Trophoblast cell (in vitro differentiated cells and primary cell): ENCODE results near the gene METTL9.
A peak's percentile ranks its signal among the peaks of the same experiment; 100 is the strongest.
"Not testable (repeated sequence)": the region's sequence is repeated elsewhere in the genome, so short reads cannot be mapped to it uniquely, and the experiment has no call there.

Experiments used
- DNase-seq, 2 donors: peaks; one replicate each; pipeline ENCODE4 v3.0.0-alpha.2; 2016
- H2AFZ ChIP-seq: 2 replicates; pipeline ENCODE4 v1.6.1; 2013; ENCODE audit warnings: low read length, moderate library complexity, mild to moderate bottlenecking; ENCODE audit not compliant: insufficient read depth, poor library complexity
- H2AK5ac ChIP-seq: 2 replicates; pipeline ENCODE4 v1.6.1; 2013; ENCODE audit warnings: mild to moderate bottlenecking, low read length
- H2BK120ac ChIP-seq: 2 replicates; pipeline ENCODE4 v1.6.1; 2013; ENCODE audit warnings: low read length, mild to moderate bottlenecking, moderate library complexity; ENCODE audit not compliant: insufficient read depth, poor library complexity
- H2BK12ac ChIP-seq: 2 replicates; pipeline ENCODE4 v1.6.1; 2013; ENCODE audit warnings: mild to moderate bottlenecking, low read length, moderate library complexity
- H2BK5ac ChIP-seq: 2 replicates; pipeline ENCODE4 v1.6.1; 2013; ENCODE audit warnings: low read length, low read depth, moderate library complexity, mild to moderate bottlenecking; ENCODE audit not compliant: poor library complexity
- H3K14ac ChIP-seq: 2 replicates; pipeline ENCODE4 v1.6.1; 2013; ENCODE audit warnings: mild to moderate bottlenecking, low read length
- H3K18ac ChIP-seq: 2 replicates; pipeline ENCODE4 v1.6.1; 2013; ENCODE audit warnings: mild to moderate bottlenecking, low read length
- H3K23ac ChIP-seq: 2 replicates; pipeline ENCODE4 v1.6.1; 2013; ENCODE audit warnings: low read length
- H3K27ac ChIP-seq: 2 replicates; pipeline ENCODE4 v1.5.1; 2013; ENCODE audit warnings: low read depth, mild to moderate bottlenecking, inconsistent platforms, low read length, moderate library complexity
- H3K27me3 ChIP-seq: 2 replicates; pipeline ENCODE4 v1.6.1; 2013; ENCODE audit warnings: inconsistent platforms, mild to moderate bottlenecking, low read length, moderate library complexity; ENCODE audit not compliant: insufficient read depth
- H3K36me3 ChIP-seq, 2 experiments: 1 replicate in 1 of 2; 2 replicates in 1 of 2; pipeline ENCODE4 v1.6.1; 2013; ENCODE audit warnings: low read length in 2 of 2, mild to moderate bottlenecking in 2 of 2, moderate library complexity in 1 of 2; ENCODE audit not compliant: insufficient read depth in 2 of 2, control insufficient read depth in 1 of 2
- H3K4ac ChIP-seq: 2 replicates; pipeline ENCODE4 v1.6.1; 2013; ENCODE audit warnings: low read depth, mild to moderate bottlenecking, low read length, moderate library complexity
- H3K4me1 ChIP-seq, 2 experiments: 1 replicate in 1 of 2; 2 replicates in 1 of 2; pipeline ENCODE4 v1.6.1; 2013; ENCODE audit warnings: low read length in 2 of 2, mild to moderate bottlenecking in 2 of 2, moderate library complexity in 1 of 2; ENCODE audit not compliant: insufficient read depth in 2 of 2, control insufficient read depth in 1 of 2
- H3K4me2 ChIP-seq: 2 replicates; pipeline ENCODE4 v1.6.1; 2013; ENCODE audit warnings: inconsistent platforms, mild to moderate bottlenecking, low read length, moderate library complexity
- H3K4me3 ChIP-seq: 2 replicates; pipeline ENCODE4 v1.5.1; 2013; ENCODE audit warnings: mild to moderate bottlenecking, low read depth, low read length, inconsistent platforms
- H3K79me1 ChIP-seq: one replicate; pipeline ENCODE4 v1.6.1; 2013; ENCODE audit warnings: low read length
- H3K79me2 ChIP-seq: 2 replicates; pipeline ENCODE4 v1.6.1; 2013; ENCODE audit warnings: low read length, mild to moderate bottlenecking; ENCODE audit not compliant: control insufficient read depth, insufficient read depth, poor library complexity
- H3K9ac ChIP-seq: 2 replicates; pipeline ENCODE4 v1.6.1; 2013; ENCODE audit warnings: mild to moderate bottlenecking, low read length
- H3K9me3 ChIP-seq: 2 replicates; pipeline ENCODE4 v1.6.1; 2013; ENCODE audit warnings: low read depth, mild to moderate bottlenecking, control low read depth, inconsistent platforms, low read length; ENCODE audit not compliant: insufficient read depth
- H4K12ac ChIP-seq: 2 replicates; pipeline ENCODE4 v1.6.1; 2013; ENCODE audit warnings: low read depth, mild to moderate bottlenecking, low read length, moderate library complexity
- H4K8ac ChIP-seq: 2 replicates; pipeline ENCODE4 v1.6.1; 2013; ENCODE audit warnings: low read depth, mild to moderate bottlenecking, low read length, moderate library complexity
- H4K91ac ChIP-seq: one replicate; pipeline ENCODE4 v1.6.1; 2013; ENCODE audit warnings: low read depth, mild to moderate bottlenecking, low read length, moderate library complexity
- WGBS: extraction: QIAGEN DNeasy Blood & Tissue Kit; methylation state at CpG from one replicate; pipeline ENCODE4 v1.1.7; 2013; ENCODE audit warnings: missing lambda C conversion rate; ENCODE audit not compliant: insufficient read length, insufficient coverage; ENCODE audit errors: extremely low coverage; 5-methylcytosine and 5-hydroxymethylcytosine counted together

METTL9 gene

GRCh38 chr16:21628772-21629171 lies 29.4 kb downstream of the METTL9 start:
- H3K79me1 ChIP-seq: peaks cover 3% of the 10 kb centered on the region
- no peaks in the 10 kb centered on the region for H3K79me2 ChIP-seq
- H3K18ac ChIP-seq: no peak overlapping the region
- no peak overlapping the region for H4K8ac ChIP-seq
- H4K12ac ChIP-seq: no peak overlapping the region
- no peak overlapping the region for H2BK120ac ChIP-seq
- no peak overlapping the region for H3K4me2 ChIP-seq
- no CpG with 5 or more reads among the region's 5 CpGs for WGBS
- H2BK12ac ChIP-seq: no peak overlapping the region
- no peak overlapping the region for H3K4ac ChIP-seq
- no peak overlapping the region for H4K91ac ChIP-seq
- H3K9me3 ChIP-seq: peaks cover 3% of the 10 kb centered on the region
- no peak overlapping the region for H3K4me3 ChIP-seq
- no peak overlapping the region for H3K9ac ChIP-seq
- no peak overlapping the region for H2AK5ac ChIP-seq
- peaks cover 2 to 11% of the 10 kb centered on the region in 2 experiments for H3K4me1 ChIP-seq
- no peak overlapping the region for H3K23ac ChIP-seq
- no peak overlapping the region for H2AFZ ChIP-seq
- peaks cover 14 to 16% of the 10 kb centered on the region in 2 experiments for H3K36me3 ChIP-seq
- no peaks in the 10 kb centered on the region for H3K27me3 ChIP-seq
- no peak overlapping the region for H2BK5ac ChIP-seq
- no peak overlapping the region for H3K27ac ChIP-seq
- no peak overlapping the region for H3K14ac ChIP-seq
- DNase-seq: no peak

- H2BK12ac ChIP-seq: peak overlapping the region; percentile 23
- peaks cover 2 to 11% of the 10 kb centered on the region in 2 experiments for H3K4me1 ChIP-seq
- H4K91ac ChIP-seq: peak overlapping the region; percentile 22
- H3K36me3 ChIP-seq: peaks cover 13 to 16% of the 10 kb centered on the region in 2 experiments
- not testable (repeated sequence) for H3K79me1 ChIP-seq, H2AFZ ChIP-seq, H3K9me3 ChIP-seq, H3K4me2 ChIP-seq, H3K79me2 ChIP-seq, H3K27ac ChIP-seq, H3K9ac ChIP-seq, H4K8ac ChIP-seq, H2AK5ac ChIP-seq, H3K4ac ChIP-seq, H2BK120ac ChIP-seq, H4K12ac ChIP-seq, H2BK5ac ChIP-seq, H3K23ac ChIP-seq, H3K4me3 ChIP-seq, DNase-seq, H3K27me3 ChIP-seq
- no CpG with 5 or more reads among the region's 37 CpGs for WGBS
- H3K14ac ChIP-seq: peak overlapping the region; percentile 14
- peak overlapping the region; percentile 48 for H3K18ac ChIP-seq
These were observed 30.5 kb downstream of the METTL9 start for GRCh38 chr16:21629616-21630539.

GRCh38 chr16:21630866-21631265 lies 31.5 kb downstream of the METTL9 start:
- not testable (repeated sequence) for H2AFZ ChIP-seq, H3K9ac ChIP-seq, H2BK120ac ChIP-seq, H3K4me2 ChIP-seq, H3K79me1 ChIP-seq, H3K27ac ChIP-seq, H2BK5ac ChIP-seq, H3K18ac ChIP-seq, H3K9me3 ChIP-seq, H3K14ac ChIP-seq, H3K23ac ChIP-seq, H2AK5ac ChIP-seq, H4K91ac ChIP-seq, H3K27me3 ChIP-seq, H4K12ac ChIP-seq, H3K4ac ChIP-seq, H3K4me3 ChIP-seq, H3K79me2 ChIP-seq, H4K8ac ChIP-seq, H2BK12ac ChIP-seq
- no CpG with 5 or more reads among the region's 6 CpGs for WGBS
- peaks cover 12 to 15% of the 10 kb centered on the region in 2 experiments for H3K36me3 ChIP-seq
- DNase-seq: peak; percentile 27 to 82
- H3K4me1 ChIP-seq: peaks cover 2 to 11% of the 10 kb centered on the region in 2 experiments

GRCh38 chr16:21631376-21631775 lies 32.0 kb downstream of the METTL9 start:
- not testable (repeated sequence) for H3K14ac ChIP-seq, H3K4ac ChIP-seq, H3K23ac ChIP-seq, H2BK5ac ChIP-seq, H3K27me3 ChIP-seq, H3K4me2 ChIP-seq, DNase-seq, H4K12ac ChIP-seq, H2BK120ac ChIP-seq, H3K79me2 ChIP-seq, H2AFZ ChIP-seq, H4K8ac ChIP-seq, H3K27ac ChIP-seq, H2AK5ac ChIP-seq, H4K91ac ChIP-seq, H2BK12ac ChIP-seq, H3K9me3 ChIP-seq, H3K79me1 ChIP-seq, H3K18ac ChIP-seq, H3K9ac ChIP-seq, H3K4me3 ChIP-seq
- no CpG with 5 or more reads among the region's 8 CpGs for WGBS
- Histone ChIP-seq H3K4me1 (peaks cover 2 to 11% of the 10 kb centered on the region in 2 experiments), H3K36me3 (peaks cover 12 to 15% of the 10 kb centered on the region in 2 experiments)
